ENCODE measurements around the gene GIMAP1.

GIMAP1 gene

GRCh38 chr7:150748376-150748775 is 32.0 kb downstream of the GIMAP1 start:
- DNase-seq (ENCODE audit: low read depth) = no peak

DNA sequence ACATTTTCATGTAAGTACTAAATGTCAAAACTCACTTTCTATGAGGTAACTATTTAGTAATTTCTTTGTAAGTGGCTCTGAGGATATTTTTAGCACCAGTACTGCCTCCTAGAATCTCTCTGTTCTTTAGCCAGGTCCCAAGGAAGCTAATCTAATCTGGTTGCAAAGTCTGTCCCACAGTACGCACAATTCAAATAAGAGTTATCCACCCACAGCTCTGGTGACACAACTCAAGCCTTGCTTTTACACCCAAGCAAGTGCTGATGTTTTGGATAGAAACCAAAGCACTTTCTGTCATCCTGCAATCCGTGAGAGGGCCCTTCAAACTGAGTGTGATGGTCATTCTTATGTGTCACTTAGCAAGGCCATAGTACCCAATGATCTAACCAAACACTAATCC is 35.3 kb downstream of the GIMAP1 start:
- no peak for DNase-seq (ENCODE audit: low read depth)

- no peak for DNase-seq (ENCODE audit: low read depth)
Measured at GRCh38 chr7:150753239-150753638, 36.8 kb downstream of the GIMAP1 start.

DNA sequence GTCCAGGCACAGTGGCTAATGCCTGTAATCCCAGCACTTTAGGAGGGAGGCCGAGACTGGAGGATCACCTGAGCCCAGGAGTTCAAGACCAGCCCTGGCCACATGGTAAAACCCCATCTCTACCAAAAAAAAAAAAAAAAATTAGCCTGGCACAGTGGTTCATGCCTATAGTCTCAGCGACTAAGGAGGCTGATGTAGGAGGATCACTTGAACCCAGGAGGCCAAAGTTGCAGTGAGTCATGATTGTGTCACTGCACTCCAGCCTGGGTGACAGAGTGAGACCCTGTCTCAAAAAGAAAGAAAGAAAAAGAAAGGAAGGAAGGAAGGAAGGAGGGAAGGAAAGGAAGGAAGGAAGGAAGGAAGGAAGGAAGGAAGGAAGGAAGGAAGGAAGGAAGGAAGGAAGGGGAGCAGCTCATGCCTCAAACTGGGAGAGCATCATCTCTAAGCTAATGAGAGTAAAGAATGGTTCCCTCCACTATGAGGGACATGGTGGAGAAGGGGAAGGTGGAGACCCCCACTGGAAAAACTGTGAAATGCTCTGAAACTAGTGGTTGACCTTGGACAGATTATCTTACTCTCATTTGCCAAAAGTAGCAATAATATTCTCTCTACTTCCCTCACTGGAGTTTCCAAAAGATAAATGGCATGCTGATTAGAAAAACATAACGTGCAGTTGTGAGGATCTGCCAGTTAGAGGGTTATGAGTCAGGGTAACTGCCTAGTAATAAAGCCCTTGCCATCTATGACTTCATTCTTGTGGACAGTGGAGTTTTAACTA is 37.6 kb downstream of the GIMAP1 start:
- DNase-seq (ENCODE audit: low read depth) = no peak

- no peak for DNase-seq (ENCODE audit: low read depth)
Measured at GRCh38 chr7:150754951-150755350, 38.5 kb downstream of the GIMAP1 start.

DNA sequence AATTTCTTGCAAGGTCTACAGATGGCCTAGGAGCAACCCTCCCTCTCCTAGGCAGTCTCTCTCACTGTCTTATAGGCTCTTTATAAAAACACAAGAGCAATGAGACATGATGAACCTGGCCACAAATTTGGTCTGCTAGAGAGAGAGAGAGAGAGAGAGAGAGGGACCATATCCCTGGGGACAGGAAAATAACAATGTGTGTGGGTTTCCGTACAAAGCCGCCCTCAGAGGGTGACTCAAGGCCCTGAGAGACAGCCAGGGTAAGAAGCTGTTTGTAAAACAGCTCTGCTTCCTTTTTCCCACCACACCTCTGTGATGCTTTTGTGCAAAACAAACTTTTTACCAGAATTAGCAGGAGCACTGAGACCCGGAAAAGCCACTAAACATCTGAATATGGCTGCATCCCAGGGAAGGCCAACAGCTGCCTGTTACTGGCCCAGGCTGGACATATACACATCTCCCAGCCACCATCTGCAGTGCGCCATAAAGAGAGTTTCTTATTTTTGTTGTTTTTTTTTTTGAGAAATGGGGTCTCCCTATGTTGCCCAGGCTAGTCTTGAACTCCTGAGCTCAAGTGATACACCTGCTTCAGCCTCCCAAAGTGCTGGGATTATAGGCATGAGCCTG is 39.2 kb downstream of the GIMAP1 start:
- peak; percentile 69 for DNase-seq (ENCODE audit: low read depth)

DNA sequence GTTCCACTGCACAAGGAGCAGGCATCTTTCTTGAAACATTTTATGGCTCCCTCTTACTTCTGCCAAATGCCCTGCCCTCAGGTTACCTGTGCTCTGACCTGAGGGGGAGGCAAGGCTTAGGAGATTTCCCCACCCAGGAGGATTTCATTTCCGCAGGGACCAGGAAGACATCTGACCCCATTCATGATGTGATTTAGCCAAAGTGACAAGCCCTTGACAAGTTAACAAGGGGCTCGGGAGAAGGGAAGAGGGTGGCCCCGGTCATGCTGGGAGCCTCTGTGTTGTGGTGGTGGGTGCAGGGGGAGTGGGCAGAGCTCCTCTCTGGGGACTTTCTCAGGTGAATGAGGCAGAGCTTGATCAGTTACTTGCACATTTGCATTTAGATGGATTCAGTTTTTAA is 39.8 kb downstream of the GIMAP1 start:
- DNase-seq (ENCODE audit: low read depth) = no peak

DNA sequence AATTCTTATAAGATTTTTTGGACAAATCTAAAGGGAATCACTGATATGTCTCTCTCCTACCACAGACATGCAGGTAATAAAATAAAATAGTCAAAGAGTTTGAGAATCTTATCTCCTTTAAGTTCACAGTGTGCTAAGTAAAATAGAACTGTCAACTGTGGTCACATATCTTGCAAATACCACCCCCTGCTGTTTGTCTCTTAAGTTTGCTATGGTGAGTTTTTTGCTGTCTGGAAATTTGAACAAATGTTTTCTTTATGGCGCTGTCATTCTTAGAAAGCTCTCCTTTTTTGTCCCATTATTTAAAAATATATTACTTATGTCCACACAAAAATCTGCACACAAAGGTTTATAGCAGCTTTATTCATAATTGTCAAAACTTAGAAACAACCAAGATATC is 40.4 kb downstream of the GIMAP1 start:
- no peak for DNase-seq (ENCODE audit: low read depth)

- DNase-seq (ENCODE audit: low read depth) = no peak
Measured at GRCh38 chr7:150759479-150759878, 43.1 kb downstream of the GIMAP1 start.

GRCh38 chr7:150766334-150766709 is 49.9 kb downstream of the GIMAP1 start:
- DNase-seq (ENCODE audit: low read depth) = no peak

- DNase-seq (ENCODE audit: low read depth) = no peak
Measured at GRCh38 chr7:150769768-150770167, 53.4 kb downstream of the GIMAP1 start.
